H9 (cell line): ENCODE measurements around the gene ATP5PO. TPM values are rescaled to one million over a fixed set of nuclear protein-coding genes. Genes with fewer than 3 reads are reported as not detected.

Experiments used
- DNase-seq: peaks from one replicate; pipeline ENCODE4 v3.0.0-alpha.2; 2017
- H2AFZ ChIP-seq: one replicate; pipeline ENCODE4 v1.6.1; 2013; ENCODE audit warnings: mild to moderate bottlenecking, low read length, control low read depth, moderate library complexity
- H2AK5ac ChIP-seq: 2 replicates; pipeline ENCODE4 v1.6.1; 2013; ENCODE audit warnings: low read length, control low read depth, mixed read lengths; ENCODE audit not compliant: insufficient read length
- H2BK120ac ChIP-seq: one replicate; pipeline ENCODE4 v1.6.1; 2013; ENCODE audit warnings: low read depth, mild to moderate bottlenecking, low read length, control low read depth, inconsistent platforms; ENCODE audit not compliant: poor library complexity, severe bottlenecking
- H2BK12ac ChIP-seq: 2 replicates; pipeline ENCODE4 v1.6.1; 2013; ENCODE audit warnings: low read length, control low read depth, mixed read lengths, low read depth; ENCODE audit not compliant: insufficient read length
- H2BK15ac ChIP-seq: 2 replicates; pipeline ENCODE4 v1.6.1; 2013; ENCODE audit warnings: low read depth, low read length, control low read depth
- H2BK20ac ChIP-seq: one replicate; pipeline ENCODE4 v1.6.1; 2013; ENCODE audit warnings: low read depth, mild to moderate bottlenecking, low read length, control low read depth, inconsistent platforms; ENCODE audit not compliant: poor library complexity, severe bottlenecking
- H2BK5ac ChIP-seq: 2 replicates; pipeline ENCODE4 v1.6.1; 2013; ENCODE audit warnings: low read length, control low read depth, mixed read lengths; ENCODE audit not compliant: insufficient read length
- H3K14ac ChIP-seq: 2 replicates; pipeline ENCODE4 v1.6.1; 2013; ENCODE audit warnings: low read length, control low read depth; ENCODE audit not compliant: insufficient read depth
- H3K18ac ChIP-seq: 2 replicates; pipeline ENCODE4 v1.6.1; 2013; ENCODE audit warnings: low read depth, mild to moderate bottlenecking, mixed read lengths, low read length, control low read depth; ENCODE audit not compliant: insufficient read length
- H3K23ac ChIP-seq: 2 replicates; pipeline ENCODE4 v1.6.1; 2013; ENCODE audit warnings: low read length, control low read depth, mixed read lengths, low read depth; ENCODE audit not compliant: insufficient read length
- H3K23me2 ChIP-seq: 2 replicates; pipeline ENCODE4 v1.6.1; 2013; ENCODE audit warnings: low read depth, mild to moderate bottlenecking, mixed read lengths, low read length, control low read depth; ENCODE audit not compliant: insufficient read length, poor library complexity, severe bottlenecking
- H3K27ac ChIP-seq: 2 replicates; pipeline ENCODE4 v1.5.1; 2013; ENCODE audit warnings: low read length, control low read depth, mixed read lengths, low read depth; ENCODE audit not compliant: insufficient read length
- H3K27me3 ChIP-seq: 2 replicates; pipeline ENCODE4 v1.6.1; 2013; ENCODE audit warnings: low read length, control low read depth, inconsistent platforms; ENCODE audit not compliant: insufficient read depth
- H3K4ac ChIP-seq: 2 replicates; pipeline ENCODE4 v1.6.1; 2013; ENCODE audit warnings: low read depth, mild to moderate bottlenecking, control low read depth, inconsistent platforms, low read length, moderate library complexity
- H3K4me1 ChIP-seq: 2 replicates; pipeline ENCODE4 v1.6.1; 2013; ENCODE audit warnings: low read length, control low read depth, inconsistent platforms; ENCODE audit not compliant: insufficient read depth
- H3K4me2 ChIP-seq: 2 replicates; pipeline ENCODE4 v1.6.1; 2013; ENCODE audit warnings: low read length, control low read depth, mixed read lengths; ENCODE audit not compliant: insufficient read length, insufficient read depth
- H3K56ac ChIP-seq: 2 replicates; pipeline ENCODE4 v1.6.1; 2013; ENCODE audit warnings: low read depth, mild to moderate bottlenecking, mixed read lengths, low read length, control low read depth; ENCODE audit not compliant: insufficient read length
- H3K79me1 ChIP-seq: 2 replicates; pipeline ENCODE4 v1.6.1; 2013; ENCODE audit warnings: low read depth, mild to moderate bottlenecking, moderate library complexity, low read length, control low read depth, inconsistent platforms; ENCODE audit not compliant: insufficient read depth, poor library complexity, severe bottlenecking
- H3K79me2 ChIP-seq: 2 replicates; pipeline ENCODE4 v1.6.1; 2013; ENCODE audit warnings: low read length, control low read depth, inconsistent platforms; ENCODE audit not compliant: insufficient read depth
- H3K9ac ChIP-seq: 2 replicates; pipeline ENCODE4 v1.6.1; 2013; ENCODE audit warnings: low read length, control low read depth, mixed read lengths; ENCODE audit not compliant: insufficient read length; ENCODE audit errors: extremely low read depth
- H3K9me3 ChIP-seq: one replicate; pipeline ENCODE4 v1.6.1; 2013; ENCODE audit warnings: low read depth, low read length, inconsistent platforms; ENCODE audit not compliant: control insufficient read depth
- H3T11ph ChIP-seq: one replicate; pipeline ENCODE4 v1.6.1; 2013; ENCODE audit warnings: mild to moderate bottlenecking, low read length, control low read depth, inconsistent platforms
- H4K20me1 ChIP-seq: one replicate; pipeline ENCODE4 v1.6.1; 2013; ENCODE audit not compliant: control insufficient read depth, insufficient read length, insufficient read depth
- H4K5ac ChIP-seq: 2 replicates; pipeline ENCODE4 v1.6.1; 2013; ENCODE audit warnings: low read depth, mild to moderate bottlenecking, mixed read lengths, low read length, control low read depth; ENCODE audit not compliant: insufficient read length
- H4K8ac ChIP-seq: replicated peaks from 2 replicates; pipeline ENCODE4 v1.6.1; 2013; ENCODE audit warnings: low read length, control low read depth, mixed read lengths, low read depth; ENCODE audit not compliant: insufficient read length
- H4K91ac ChIP-seq: 2 replicates; pipeline ENCODE4 v1.6.1; 2013; ENCODE audit warnings: low read depth, mild to moderate bottlenecking, moderate library complexity, mixed read lengths, low read length, control low read depth; ENCODE audit not compliant: insufficient read length
- H3K27ac Mint-ChIP-seq, 3 experiments: 2 replicates in 2 of 3; 3 replicates in 1 of 3; pipeline ENCODE4 v1.8.0; 2020 to 2021; ENCODE audit warnings: mixed read lengths in 3 of 3, mild to moderate bottlenecking in 1 of 3, moderate library complexity in 1 of 3
- H3K27me3 Mint-ChIP-seq: 2 replicates; pipeline ENCODE4 v1.8.0; 2021; ENCODE audit warnings: low read depth, mild to moderate bottlenecking, moderate library complexity, mixed read lengths
- H3K36me3 Mint-ChIP-seq, 3 experiments: 2 replicates in 2 of 3; 3 replicates in 1 of 3; pipeline ENCODE4 v1.8.0; 2020 to 2021; ENCODE audit warnings: low read depth in 3 of 3, mixed read lengths in 3 of 3; ENCODE audit not compliant: insufficient read depth in 1 of 3
- H3K4me1 Mint-ChIP-seq, 2 experiments: 2 replicates each; pipeline ENCODE4 v1.8.0; 2020; ENCODE audit warnings: mixed read lengths in 2 of 2
- H3K4me3 Mint-ChIP-seq, 2 experiments: 2 replicates in 1 of 2; 3 replicates in 1 of 2; pipeline ENCODE4 v1.8.0; 2020 to 2021; ENCODE audit warnings: mild to moderate bottlenecking in 2 of 2, mixed read lengths in 2 of 2, moderate library complexity in 1 of 2
- H3K9me3 Mint-ChIP-seq, 2 experiments: 2 replicates in 1 of 2; 3 replicates in 1 of 2; pipeline ENCODE4 v1.8.0; 2020; ENCODE audit warnings: mild to moderate bottlenecking in 2 of 2, mixed read lengths in 2 of 2, moderate library complexity in 1 of 2
- WGBS: extraction: QIAGEN DNeasy Blood & Tissue Kit; methylation state at CpG from one replicate; pipeline ENCODE4 v1.1.7; 2013; ENCODE audit warnings: missing lambda C conversion rate, low lambda C conversion rate, mixed read lengths; ENCODE audit not compliant: insufficient read length; ENCODE audit errors: extremely low coverage; 5-methylcytosine and 5-hydroxymethylcytosine counted together
- total RNA-seq: library from RNA; stranded (reverse); gene quantifications from 2 replicates; pipeline ENCODE4 v1.2.1, GENCODE V29; 2021
- TF ChIP-seq, protein P1 (sequence below): fragments of 200-600 bp; sonication (generic); conservative IDR thresholded peaks from 3 replicates; pipeline ENCODE4 v1.8.0; 2021; ENCODE audit warnings: antibody characterized with exemption, mild to moderate bottlenecking

The ATP5PO gene
- total RNA-seq, 1 experiment from 2014 or later = 275 TPM

GRCh38 chr21:33856893-33857527, 58.6 kb downstream of the ATP5PO start:
- Histone ChIP-seq H4K8ac (no peak overlapping the region), H3K27me3 (no peaks in the 10 kb centered on the region), H4K91ac (no peak overlapping the region), H3K23me2 (no peaks in the 10 kb centered on the region), H3K14ac (no peak overlapping the region), H3K18ac (no peak overlapping the region), H3K79me2 (no peaks in the 10 kb centered on the region), H3K4ac (no peak overlapping the region), H3K56ac (no peak overlapping the region), H3K9ac (no peak overlapping the region), H3K9me3 (no peaks in the 10 kb centered on the region), H2BK120ac (no peak overlapping the region), H2AFZ (no peak overlapping the region), H3K79me1 (no peaks in the 10 kb centered on the region), H3K23ac (no peak overlapping the region), H2BK15ac (no peak overlapping the region), H3K4me1 (no peaks in the 10 kb centered on the region), H4K20me1 (no peaks in the 10 kb centered on the region), H4K5ac (no peak overlapping the region), H2BK5ac (no peak overlapping the region), H2AK5ac (no peak overlapping the region), H3K4me2 (no peak overlapping the region), H2BK20ac (no peak overlapping the region), H3K27ac (no peak overlapping the region), H2BK12ac (no peak overlapping the region), H3T11ph (no peak overlapping the region)
- Mint-ChIP-seq H3K36me3 (no peaks in the 10 kb centered on the region), H3K4me1 (peaks cover 22% of the 10 kb centered on the region in 2 experiments), H3K27ac (no peak overlapping the region), H3K9me3 (no peaks in the 10 kb centered on the region), H3K4me3 (no peak overlapping the region; a peak in 1 of 5 replicates), H3K27me3 (peaks cover 3% of the 10 kb centered on the region; the same call in 1 of the 2 replicates)
- no CpG with 5 or more reads among the region's 17 CpGs for WGBS
- no peak for DNase-seq
- TF ChIP-seq, protein P1, sequence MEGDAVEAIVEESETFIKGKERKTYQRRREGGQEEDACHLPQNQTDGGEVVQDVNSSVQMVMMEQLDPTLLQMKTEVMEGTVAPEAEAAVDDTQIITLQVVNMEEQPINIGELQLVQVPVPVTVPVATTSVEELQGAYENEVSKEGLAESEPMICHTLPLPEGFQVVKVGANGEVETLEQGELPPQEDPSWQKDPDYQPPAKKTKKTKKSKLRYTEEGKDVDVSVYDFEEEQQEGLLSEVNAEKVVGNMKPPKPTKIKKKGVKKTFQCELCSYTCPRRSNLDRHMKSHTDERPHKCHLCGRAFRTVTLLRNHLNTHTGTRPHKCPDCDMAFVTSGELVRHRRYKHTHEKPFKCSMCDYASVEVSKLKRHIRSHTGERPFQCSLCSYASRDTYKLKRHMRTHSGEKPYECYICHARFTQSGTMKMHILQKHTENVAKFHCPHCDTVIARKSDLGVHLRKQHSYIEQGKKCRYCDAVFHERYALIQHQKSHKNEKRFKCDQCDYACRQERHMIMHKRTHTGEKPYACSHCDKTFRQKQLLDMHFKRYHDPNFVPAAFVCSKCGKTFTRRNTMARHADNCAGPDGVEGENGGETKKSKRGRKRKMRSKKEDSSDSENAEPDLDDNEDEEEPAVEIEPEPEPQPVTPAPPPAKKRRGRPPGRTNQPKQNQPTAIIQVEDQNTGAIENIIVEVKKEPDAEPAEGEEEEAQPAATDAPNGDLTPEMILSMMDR = no peak
